ENCODE data around the gene NCDN. TPM values are rescaled to one million over a fixed set of nuclear protein-coding genes. Genes with fewer than 3 reads are reported as not detected.

NCDN gene
- total RNA-seq, 1 donor from 2014 or later = 20.2 TPM

- no peak for ATAC-seq
- H3K27ac ChIP-seq = no peak overlapping the region
- H3K9me3 ChIP-seq = no peaks in the 10 kb centered on the region
- H3K27me3 ChIP-seq (ENCODE audit: low read depth) = no peaks in the 10 kb centered on the region
- H3K36me3 ChIP-seq = peaks cover 25% of the 10 kb centered on the region
- no peak overlapping the region for H3K4me3 ChIP-seq
- no peak for DNase-seq
- H3K4me1 ChIP-seq = peaks cover 15% of the 10 kb centered on the region
- intact Hi-C loops (cut with DNase I) = loop anchor here (10.0 kb wide), 1 partner anchor 163 kb away; no protein-coding TSS in a partner anchor
- TF ChIP-seq CTCF (IDR thresholded peaks at IDR 0.05) = no peak
These were observed 3.8 kb downstream of the NCDN start for GRCh38 chr1:35561297-35561971.

- ATAC-seq (no peak), DNase-seq (no peak)
- Histone ChIP-seq H3K4me1 (peaks cover 14% of the 10 kb centered on the region), H3K36me3 (peaks cover 25% of the 10 kb centered on the region), H3K9me3 (no peaks in the 10 kb centered on the region), H3K27me3 (ENCODE audit: low read depth) (no peaks in the 10 kb centered on the region), H3K4me3 (no peak overlapping the region), H3K27ac (no peak overlapping the region)
- intact Hi-C loops (cut with DNase I) = loop anchor here (10.0 kb wide), 1 partner anchor 163 kb away; no protein-coding TSS in a partner anchor
- no peak for TF ChIP-seq CTCF (IDR thresholded peaks at IDR 0.05)
These were observed 4.5 kb downstream of the NCDN start for GRCh38 chr1:35561972-35562680.

- Histone ChIP-seq H3K4me3 (no peak overlapping the region), H3K9me3 (no peaks in the 10 kb centered on the region), H3K4me1 (peaks cover 12% of the 10 kb centered on the region), H3K27me3 (ENCODE audit: low read depth) (no peaks in the 10 kb centered on the region), H3K36me3 (peaks cover 25% of the 10 kb centered on the region), H3K27ac (no peak overlapping the region)
- DNase-seq = no peak
- no peak for TF ChIP-seq CTCF (IDR thresholded peaks at IDR 0.05)
- no peak for ATAC-seq
- intact Hi-C loops (cut with DNase I) = loop anchor here (10.0 kb wide), 1 partner anchor 162 kb away; no protein-coding TSS in a partner anchor
These were observed 5.6 kb downstream of the NCDN start for GRCh38 chr1:35563166-35563565.

GRCh38 chr1:35564037-35564883, 6.7 kb downstream of the NCDN start:
- intact Hi-C loops (cut with DNase I) = loop anchor here (10.0 kb wide), 1 partner anchor 161 kb away; no protein-coding TSS in a partner anchor
- H3K27me3 ChIP-seq (ENCODE audit: low read depth) = no peaks in the 10 kb centered on the region
- peak; percentile 78 for TF ChIP-seq CTCF (IDR thresholded peaks at IDR 0.05)
- ATAC-seq = peak; percentile 73 to 75
- H3K4me1 ChIP-seq = peaks cover 1% of the 10 kb centered on the region
- H3K9me3 ChIP-seq = no peaks in the 10 kb centered on the region
- peaks cover 25% of the 10 kb centered on the region for H3K36me3 ChIP-seq
- no peak overlapping the region for H3K27ac ChIP-seq
- no peak overlapping the region for H3K4me3 ChIP-seq
- DNase-seq = peak; percentile 78
